ENCODE data around the gene CACNA1S.

The CACNA1S gene

GRCh38 chr1:201034671-201035070 lies 77.6 kb downstream of the CACNA1S start:
- no peak for FAIRE-seq
- DNase-seq (ENCODE audit: low spot score), result no peak

- no peak for FAIRE-seq
These were observed 79.8 kb downstream of the CACNA1S start for GRCh38 chr1:201032408-201032807.

GRCh38 chr1:201028461-201028889 lies 83.8 kb downstream of the CACNA1S start:
- no peak for DNase-seq (ENCODE audit: low spot score)
- FAIRE-seq, result no peak

More at GRCh38 chr1:201032408-201032807, 79.8 kb downstream of the CACNA1S start:
- no peak for DNase-seq (ENCODE audit: low spot score)

GRCh38 chr1:201026836-201027235 lies 85.4 kb downstream of the CACNA1S start:
- no peak for FAIRE-seq

GRCh38 chr1:201026234-201026633 lies 86.0 kb downstream of the CACNA1S start:
- DNase-seq (ENCODE audit: low spot score), result no peak
- no peak for FAIRE-seq

More at GRCh38 chr1:201026836-201027235, 85.4 kb downstream of the CACNA1S start:
- no peak for DNase-seq (ENCODE audit: low spot score)

- DNase-seq (ENCODE audit: low spot score) (peak; percentile 55), FAIRE-seq (no peak)
These were observed 86.6 kb downstream of the CACNA1S start for GRCh38 chr1:201025571-201026002.

- FAIRE-seq (no peak), DNase-seq (ENCODE audit: low spot score) (no peak)
These were observed 87.6 kb downstream of the CACNA1S start for GRCh38 chr1:201024625-201024998.

- no peak for FAIRE-seq
These were observed 88.2 kb downstream of the CACNA1S start for GRCh38 chr1:201023920-201024624.

GRCh38 chr1:201023517-201023902 lies 88.7 kb downstream of the CACNA1S start, which contains the start of gene KIF21B:
KIF21B (minus strand) TSS chr1:201023714; CDS start chr1:201023383, 331 bp downstream.
- FAIRE-seq, result no peak
- peak; percentile 96 for DNase-seq (ENCODE audit: low spot score)

More at GRCh38 chr1:201023920-201024624, 88.2 kb downstream of the CACNA1S start:
- DNase-seq (ENCODE audit: low spot score), result no peak

- DNase-seq (ENCODE audit: low spot score) (peak; percentile 32), FAIRE-seq (no peak)
These were observed 89.3 kb downstream of the CACNA1S start for GRCh38 chr1:201022820-201023516.

- no peak for FAIRE-seq
- no peak for DNase-seq (ENCODE audit: low spot score)
These were observed 89.8 kb downstream of the CACNA1S start for GRCh38 chr1:201022493-201022819.

GRCh38 chr1:201021630-201022492 lies 90.4 kb downstream of the CACNA1S start:
- no peak for FAIRE-seq
- no peak for DNase-seq (ENCODE audit: low spot score)

- FAIRE-seq, result no peak
- peak; percentile 40 for DNase-seq (ENCODE audit: low spot score)
These were observed 91.3 kb downstream of the CACNA1S start for GRCh38 chr1:201020721-201021629.

- DNase-seq (ENCODE audit: low spot score), result no peak
- FAIRE-seq, result no peak
These were observed 92.1 kb downstream of the CACNA1S start for GRCh38 chr1:201020040-201020591.

- DNase-seq (ENCODE audit: low spot score), result peak; percentile 80
- no peak for FAIRE-seq
These were observed 92.8 kb downstream of the CACNA1S start for GRCh38 chr1:201019321-201019977.

- DNase-seq (ENCODE audit: low spot score), result no peak
- no peak for FAIRE-seq
These were observed 94.4 kb downstream of the CACNA1S start for GRCh38 chr1:201017828-201018163.

GRCh38 chr1:201016943-201017827 lies 95.0 kb downstream of the CACNA1S start:
- FAIRE-seq (no peak), DNase-seq (ENCODE audit: low spot score) (no peak)

- no peak for DNase-seq (ENCODE audit: low spot score)
- no peak for FAIRE-seq
These were observed 96.0 kb downstream of the CACNA1S start for GRCh38 chr1:201016211-201016651.

- FAIRE-seq (no peak), DNase-seq (ENCODE audit: low spot score) (no peak)
These were observed 96.6 kb downstream of the CACNA1S start for GRCh38 chr1:201015551-201016091.
